ENCODE data around the gene SELL. TPM values are rescaled to one million over a fixed set of nuclear protein-coding genes. Genes with fewer than 3 reads are reported as not detected.
"Not testable (repeated sequence)": the region's sequence is repeated elsewhere in the genome, so short reads cannot be mapped to it uniquely, and the experiment has no call there.

The SELL gene
- total RNA-seq, 2 experiments from 2014 or later: 103 to 110 TPM

GRCh38 chr1:169688377-169688776 is 23.0 kb downstream of the SELL start:
- intact Hi-C loops (cut with micrococcal nuclease); H3K9me3 Mint-ChIP-seq; H3K27me3 Mint-ChIP-seq; DNase-seq; H3K36me3 Mint-ChIP-seq: not testable (repeated sequence)
- POLR2A ChIA-PET: interaction anchor here (0.9 kb wide), 1 partner anchor 11 kb away, joined by 5 read pairs; no protein-coding TSS in a partner anchor
- Mint-ChIP-seq H3K27ac (peak overlapping the region; percentile 76), H3K4me3 (peak overlapping the region; percentile 24), H3K4me1 (ENCODE audit: low read depth) (peaks cover 49% of the 10 kb centered on the region)
- CTCF ChIA-PET: interaction anchor here (1.2 kb wide), 1 partner anchor 24 kb away, joined by 3 read pairs; no protein-coding TSS in a partner anchor

- H3K9me3 Mint-ChIP-seq: no peaks in the 10 kb centered on the region
- intact Hi-C loops (cut with micrococcal nuclease): no loop called here
- no peak overlapping the region for H3K27ac Mint-ChIP-seq
- H3K4me1 Mint-ChIP-seq (ENCODE audit: low read depth): peaks cover 41% of the 10 kb centered on the region
- H3K36me3 Mint-ChIP-seq: no peaks in the 10 kb centered on the region
- POLR2A ChIA-PET: interaction anchor here (5.4 kb wide), 1 partner anchor 9 kb away, joined by 35 read pairs; no protein-coding TSS in a partner anchor
- H3K4me3 Mint-ChIP-seq: no peak overlapping the region
- no peaks in the 10 kb centered on the region for H3K27me3 Mint-ChIP-seq
- no peak for DNase-seq
- CTCF ChIA-PET: no interaction called here
Observed at GRCh38 chr1:169683661-169684060, 27.8 kb downstream of the SELL start.

- H3K27ac Mint-ChIP-seq, H3K36me3 Mint-ChIP-seq: not testable (repeated sequence)
- POLR2A ChIA-PET: interaction anchor here (5.4 kb wide), 1 partner anchor 10 kb away, joined by 35 read pairs; no protein-coding TSS in a partner anchor
Observed at GRCh38 chr1:169683168-169683567, 28.3 kb downstream of the SELL start.

GRCh38 chr1:169682071-169682470 is 29.3 kb downstream of the SELL start:
- Mint-ChIP-seq H3K36me3 (no peaks in the 10 kb centered on the region), H3K27me3 (no peaks in the 10 kb centered on the region), H3K4me1 (ENCODE audit: low read depth) (peaks cover 47% of the 10 kb centered on the region), H3K9me3 (no peaks in the 10 kb centered on the region), H3K4me3 (peak overlapping the region; percentile 12), H3K27ac (peak overlapping the region; percentile 90)
- no peak for DNase-seq
- intact Hi-C loops (cut with micrococcal nuclease): no loop called here
- POLR2A ChIA-PET: interaction anchor here (1.5 to 5.4 kb wide), 2 partner anchors 11 kb away, joined by 4 to 35 read pairs; no protein-coding TSS in a partner anchor
- CTCF ChIA-PET: interaction anchor here (1.5 to 4.7 kb wide), 4 partner anchors 10 to 96 kb away, joined by 4 to 41 read pairs (median 14); partner anchors contain the start of gene F5

More at GRCh38 chr1:169683168-169683567, 28.3 kb downstream of the SELL start:
- H3K27me3 Mint-ChIP-seq; H3K4me3 Mint-ChIP-seq; intact Hi-C loops (cut with micrococcal nuclease); H3K9me3 Mint-ChIP-seq; DNase-seq: not testable (repeated sequence)
- CTCF ChIA-PET: interaction anchor here (1.5 to 4.7 kb wide), 3 partner anchors 9 to 97 kb away, joined by 4 to 41 read pairs (median 17); partner anchors contain the start of gene F5
- H3K4me1 Mint-ChIP-seq (ENCODE audit: low read depth): peaks cover 38% of the 10 kb centered on the region

GRCh38 chr1:169681140-169681539 is 30.3 kb downstream of the SELL start:
- Mint-ChIP-seq H3K27ac (peak overlapping the region; percentile 90), H3K27me3 (no peaks in the 10 kb centered on the region), H3K36me3 (no peaks in the 10 kb centered on the region), H3K4me3 (peak overlapping the region; percentile 46), H3K4me1 (ENCODE audit: low read depth) (peaks cover 56% of the 10 kb centered on the region), H3K9me3 (no peaks in the 10 kb centered on the region)
- ChIA-PET CTCF (interaction anchor here (1.2 to 4.7 kb wide), 4 partner anchors 11 to 95 kb away, joined by 4 to 41 read pairs (median 14); partner anchors contain the start of gene F5), POLR2A (interaction anchor here (0.6 to 5.4 kb wide), 5 partner anchors 10 to 85 kb away, joined by 3 to 35 read pairs (median 4); no protein-coding TSS in a partner anchor)
- intact Hi-C loops (cut with micrococcal nuclease): no loop called here
- DNase-seq: no peak

GRCh38 chr1:169680377-169681019 is 30.9 kb downstream of the SELL start:
- Mint-ChIP-seq H3K4me3 (peak overlapping the region; percentile 46), H3K36me3 (no peaks in the 10 kb centered on the region), H3K27me3 (no peaks in the 10 kb centered on the region), H3K4me1 (ENCODE audit: low read depth) (peaks cover 62% of the 10 kb centered on the region), H3K27ac (peak overlapping the region; percentile 90), H3K9me3 (no peaks in the 10 kb centered on the region)
- intact Hi-C loops (cut with micrococcal nuclease): loop anchor here (1.0 kb wide), 3 partner anchors 12 to 31 kb away; partner anchors contain the start of gene SELL
- CTCF ChIA-PET: interaction anchor here (1.1 to 4.7 kb wide), 6 partner anchors 10 to 94 kb away, joined by 4 to 41 read pairs (median 10); partner anchors contain the start of gene F5
- POLR2A ChIA-PET: interaction anchor here (0.6 to 5.4 kb wide), 7 partner anchors 9 to 85 kb away, joined by 3 to 35 read pairs (median 4); no protein-coding TSS in a partner anchor
- peak; percentile 80 for DNase-seq

- no peak for DNase-seq
- no peaks in the 10 kb centered on the region for H3K36me3 Mint-ChIP-seq
- ChIA-PET POLR2A (interaction anchor here (1.0 to 5.4 kb wide), 4 partner anchors 13 to 30 kb away, joined by 3 to 35 read pairs (median 4); no protein-coding TSS in a partner anchor), CTCF (interaction anchor here (1.1 to 4.7 kb wide), 4 partner anchors 9 to 93 kb away, joined by 4 to 41 read pairs (median 8); partner anchors contain the start of gene F5)
- H3K4me3 Mint-ChIP-seq: peak overlapping the region; percentile 24
- peaks cover 63% of the 10 kb centered on the region for H3K4me1 Mint-ChIP-seq (ENCODE audit: low read depth)
- H3K27me3 Mint-ChIP-seq: no peaks in the 10 kb centered on the region
- peak overlapping the region; percentile 90 for H3K27ac Mint-ChIP-seq
- intact Hi-C loops (cut with micrococcal nuclease): loop anchor here (1.0 kb wide), 3 partner anchors 12 to 32 kb away; partner anchors contain the start of gene SELL
- no peaks in the 10 kb centered on the region for H3K9me3 Mint-ChIP-seq
Observed at GRCh38 chr1:169679692-169680091, 31.7 kb downstream of the SELL start.

GRCh38 chr1:169676001-169676400 is 35.4 kb downstream of the SELL start:
- Mint-ChIP-seq H3K9me3 (peaks cover 9% of the 10 kb centered on the region), H3K27me3 (no peaks in the 10 kb centered on the region), H3K36me3 (no peaks in the 10 kb centered on the region), H3K4me3 (no peak overlapping the region), H3K4me1 (ENCODE audit: low read depth) (peaks cover 53% of the 10 kb centered on the region), H3K27ac (peak overlapping the region; percentile 26)
- ChIA-PET CTCF (interaction anchor here (0.7 to 2.8 kb wide), 2 partner anchors 18 to 74 kb away, joined by 3 to 10 read pairs; no protein-coding TSS in a partner anchor), POLR2A (interaction anchor here (1.8 kb wide), 1 partner anchor 16 kb away, joined by 4 read pairs; no protein-coding TSS in a partner anchor)
- DNase-seq: no peak
- intact Hi-C loops (cut with micrococcal nuclease): no loop called here

GRCh38 chr1:169670836-169671235 is 40.6 kb downstream of the SELL start:
- intact Hi-C loops (cut with micrococcal nuclease): no loop called here
- Mint-ChIP-seq H3K27me3 (no peaks in the 10 kb centered on the region), H3K9me3 (peaks cover 9% of the 10 kb centered on the region), H3K36me3 (no peaks in the 10 kb centered on the region), H3K4me1 (ENCODE audit: low read depth) (peaks cover 47% of the 10 kb centered on the region), H3K27ac (peak overlapping the region; percentile 59), H3K4me3 (no peak overlapping the region)
- DNase-seq: no peak
- ChIA-PET POLR2A (interaction anchor here (1.5 kb wide), 1 partner anchor 11 kb away, joined by 4 read pairs; no protein-coding TSS in a partner anchor), CTCF (interaction anchor here (0.8 to 3.0 kb wide), 3 partner anchors 9 to 69 kb away, joined by 3 to 9 read pairs (median 4); no protein-coding TSS in a partner anchor)

GRCh38 chr1:169670244-169670643 is 41.2 kb downstream of the SELL start:
- POLR2A ChIA-PET; H3K27me3 Mint-ChIP-seq; H3K4me3 Mint-ChIP-seq; intact Hi-C loops (cut with micrococcal nuclease); H3K9me3 Mint-ChIP-seq; H3K36me3 Mint-ChIP-seq; DNase-seq: not testable (repeated sequence)
- Mint-ChIP-seq H3K27ac (peak overlapping the region; percentile 14), H3K4me1 (ENCODE audit: low read depth) (peaks cover 45% of the 10 kb centered on the region)
- CTCF ChIA-PET: interaction anchor here (0.8 to 3.0 kb wide), 3 partner anchors 9 to 68 kb away, joined by 3 to 9 read pairs (median 4); no protein-coding TSS in a partner anchor

- peak; percentile 43 for DNase-seq
- not testable (repeated sequence) for H3K27me3 Mint-ChIP-seq
Observed at GRCh38 chr1:169667699-169668596, 43.5 kb downstream of the SELL start.

More at GRCh38 chr1:169667699-169668596, 43.5 kb downstream of the SELL start:
- H3K36me3 Mint-ChIP-seq, POLR2A ChIA-PET, H3K9me3 Mint-ChIP-seq, CTCF ChIA-PET: not testable (repeated sequence)
- H3K4me1 Mint-ChIP-seq (ENCODE audit: low read depth): peaks cover 46% of the 10 kb centered on the region
- H3K27ac Mint-ChIP-seq: peak overlapping the region; percentile 92
- intact Hi-C loops (cut with micrococcal nuclease): loop anchor here (1.0 kb wide), 2 partner anchors 12 to 24 kb away; no protein-coding TSS in a partner anchor
- peak overlapping the region; percentile 56 for H3K4me3 Mint-ChIP-seq
